DOHH2 (cell line): ENCODE measurements around the gene ADGRL3.

Experiments
- H3F3A ChIP-seq: fragments of 200-600 bp; sonication (generic), shearing (Covaris generic); 2 replicates; pipeline ENCODE4 v1.6.0; 2016; ENCODE audit warnings: antibody characterized with exemption, mild to moderate bottlenecking; ENCODE audit not compliant: control insufficient read depth, insufficient read depth
- H3K27ac ChIP-seq: fragments of 200-600 bp; sonication (generic); 2 replicates; pipeline ENCODE4 v1.5.1; 2014; ENCODE audit warnings: low read depth, mild to moderate bottlenecking, low read length, moderate library complexity
- H3K27me3 ChIP-seq: fragments of 200-600 bp; sonication (generic); 2 replicates; pipeline ENCODE4 v1.6.1; 2014; ENCODE audit warnings: mild to moderate bottlenecking, low read length, mixed read lengths; ENCODE audit not compliant: control insufficient read depth
- H3K36me3 ChIP-seq: fragments of 200-600 bp; sonication (generic); 2 replicates; pipeline ENCODE4 v1.6.1; 2014; ENCODE audit warnings: mild to moderate bottlenecking, low read length, moderate library complexity, mixed read lengths; ENCODE audit not compliant: control insufficient read depth
- H3K4me1 ChIP-seq: fragments of 200-600 bp; sonication (generic); 2 replicates; pipeline ENCODE4 v1.6.1; 2014; ENCODE audit warnings: mild to moderate bottlenecking, low read length, mixed read lengths; ENCODE audit not compliant: control insufficient read depth
- H3K4me2 ChIP-seq: fragments of 200-600 bp; sonication (generic); 2 replicates; pipeline ENCODE4 v1.6.0; 2014; ENCODE audit warnings: mild to moderate bottlenecking, low read length, moderate library complexity
- H3K4me3 ChIP-seq: fragments of 200-600 bp; sonication (generic); 2 replicates; pipeline ENCODE4 v1.5.1; 2014; ENCODE audit warnings: mild to moderate bottlenecking, low read length, mixed read lengths
- H3K79me2 ChIP-seq: fragments of 200-600 bp; sonication (generic); 2 replicates; pipeline ENCODE4 v1.6.1; 2014; ENCODE audit warnings: mild to moderate bottlenecking, low read length, mixed read lengths; ENCODE audit not compliant: control insufficient read depth
- H3K9me2 ChIP-seq: fragments of 200-600 bp; sonication (generic); replicated peaks from 2 replicates; pipeline ENCODE4 v1.6.1; 2014; ENCODE audit warnings: mild to moderate bottlenecking, low read length, mixed read lengths; ENCODE audit not compliant: control insufficient read depth
- H3K9me3 ChIP-seq: fragments of 200-600 bp; sonication (generic); 2 replicates; pipeline ENCODE4 v1.6.1; 2014; ENCODE audit warnings: antibody characterized with exemption, low read length, mixed read lengths; ENCODE audit not compliant: control insufficient read depth, insufficient read depth
- H4K20me1 ChIP-seq: fragments of 200-600 bp; sonication (generic); 2 replicates; pipeline ENCODE4 v1.6.0; 2014; ENCODE audit warnings: low read depth, mild to moderate bottlenecking, antibody characterized with exemption, low read length, moderate library complexity; ENCODE audit not compliant: control insufficient read depth, insufficient read depth
- EZH2phosphoT487 ChIP-seq: fragments of 200-600 bp; sonication (generic); IDR thresholded peaks from 2 replicates; pipeline ENCODE4 v1.6.1; 2017; ENCODE audit warnings: borderline replicate concordance, mild to moderate bottlenecking, antibody characterized with exemption, low read length, moderate library complexity, mixed read lengths
- TF ChIP-seq, protein P1 (sequence below): fragments of 200-600 bp; sonication (generic); IDR thresholded peaks from one replicate; pipeline ENCODE4 v1.5.1; 2014; ENCODE audit warnings: antibody characterized with exemption, mild to moderate bottlenecking, low read depth, low read length; ENCODE audit not compliant: poor library complexity, severe bottlenecking

ADGRL3 gene

DNA sequence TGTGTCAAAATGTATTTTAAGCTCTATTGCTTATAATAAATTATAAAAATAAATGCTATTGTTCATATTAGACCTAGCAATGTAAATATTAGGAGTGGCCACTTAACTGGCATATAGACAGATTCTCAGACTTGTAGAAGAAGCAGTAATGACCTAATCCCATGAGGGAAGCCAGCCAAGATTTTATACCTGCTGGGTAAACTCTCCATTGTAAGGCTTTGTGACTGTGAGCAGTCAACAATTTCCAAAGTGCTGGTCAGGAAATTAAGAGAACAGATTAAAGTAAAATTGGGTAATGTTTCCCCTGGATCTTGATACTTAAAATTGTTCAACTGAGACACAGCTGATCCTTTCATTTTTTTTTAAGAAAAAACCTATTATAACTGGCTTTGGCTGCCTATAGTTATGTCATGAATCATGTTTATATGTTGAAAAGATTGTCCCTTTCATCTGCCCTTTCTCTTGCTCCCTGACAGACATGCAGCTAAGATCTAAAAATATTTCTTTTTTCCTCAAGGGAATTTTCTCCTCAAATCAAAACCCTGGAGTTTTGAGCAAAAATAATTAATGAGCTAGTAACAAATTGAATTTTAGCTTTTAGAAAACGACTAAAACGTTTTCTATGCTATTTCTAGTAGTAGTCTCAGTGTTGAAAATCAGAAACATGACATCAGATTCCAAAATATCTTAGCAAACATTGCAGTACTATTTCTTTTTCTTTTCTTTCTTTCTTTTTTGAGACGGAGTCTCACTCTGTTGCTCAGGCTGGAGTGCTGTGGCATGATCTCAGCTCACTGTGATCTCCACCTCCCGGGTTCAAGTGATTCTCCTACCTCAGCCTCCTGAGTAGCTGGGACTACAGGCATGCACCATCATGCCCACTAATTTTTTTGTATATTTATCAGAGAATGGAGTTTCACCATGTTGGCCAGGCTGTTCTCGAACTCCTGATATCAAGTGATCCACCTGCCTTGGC, 77.9 kb downstream of the ADGRL3 start:
- H3K27ac ChIP-seq, result no peak overlapping the region
- TF ChIP-seq, protein P1, sequence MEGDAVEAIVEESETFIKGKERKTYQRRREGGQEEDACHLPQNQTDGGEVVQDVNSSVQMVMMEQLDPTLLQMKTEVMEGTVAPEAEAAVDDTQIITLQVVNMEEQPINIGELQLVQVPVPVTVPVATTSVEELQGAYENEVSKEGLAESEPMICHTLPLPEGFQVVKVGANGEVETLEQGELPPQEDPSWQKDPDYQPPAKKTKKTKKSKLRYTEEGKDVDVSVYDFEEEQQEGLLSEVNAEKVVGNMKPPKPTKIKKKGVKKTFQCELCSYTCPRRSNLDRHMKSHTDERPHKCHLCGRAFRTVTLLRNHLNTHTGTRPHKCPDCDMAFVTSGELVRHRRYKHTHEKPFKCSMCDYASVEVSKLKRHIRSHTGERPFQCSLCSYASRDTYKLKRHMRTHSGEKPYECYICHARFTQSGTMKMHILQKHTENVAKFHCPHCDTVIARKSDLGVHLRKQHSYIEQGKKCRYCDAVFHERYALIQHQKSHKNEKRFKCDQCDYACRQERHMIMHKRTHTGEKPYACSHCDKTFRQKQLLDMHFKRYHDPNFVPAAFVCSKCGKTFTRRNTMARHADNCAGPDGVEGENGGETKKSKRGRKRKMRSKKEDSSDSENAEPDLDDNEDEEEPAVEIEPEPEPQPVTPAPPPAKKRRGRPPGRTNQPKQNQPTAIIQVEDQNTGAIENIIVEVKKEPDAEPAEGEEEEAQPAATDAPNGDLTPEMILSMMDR, result no peak
- TF ChIP-seq EZH2phosphoT487, result no peak

DNA sequence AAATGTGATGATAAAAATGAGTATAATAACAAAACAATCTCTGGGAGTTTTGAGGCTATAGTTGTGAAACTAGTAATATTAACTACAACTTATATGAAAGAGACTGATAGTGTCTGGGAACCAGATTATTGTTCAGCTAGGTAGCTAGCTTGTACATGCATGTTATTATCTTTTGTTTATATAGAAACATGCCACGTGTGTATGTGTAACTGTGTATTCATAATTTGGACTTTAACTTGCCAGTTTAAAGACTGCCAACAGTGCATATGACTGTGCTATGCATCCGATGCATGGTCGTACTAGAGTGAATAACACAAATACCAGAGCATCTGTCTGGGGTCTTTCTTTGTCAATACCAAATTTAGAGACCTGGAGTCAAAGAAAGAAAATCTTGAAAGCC, 92.2 kb downstream of the ADGRL3 start:
- Histone ChIP-seq H3K27ac (no peak overlapping the region), H3K4me3 (no peak overlapping the region), H3K79me2 (no peaks in the 10 kb centered on the region), H4K20me1 (no peaks in the 10 kb centered on the region), H3K27me3 (no peaks in the 10 kb centered on the region), H3K4me2 (no peak overlapping the region), H3K9me3 (no peaks in the 10 kb centered on the region), H3F3A (no peaks in the 10 kb centered on the region), H3K4me1 (no peaks in the 10 kb centered on the region), H3K36me3 (no peaks in the 10 kb centered on the region), H3K9me2 (no peaks in the 10 kb centered on the region)
- TF ChIP-seq, protein P1, result no peak
- TF ChIP-seq EZH2phosphoT487, result no peak

More for the DNA sequence above, 77.9 kb downstream of the ADGRL3 start:
- no peaks in the 10 kb centered on the region for H3K9me2 ChIP-seq
- no peaks in the 10 kb centered on the region for H3K4me1 ChIP-seq
- no peaks in the 10 kb centered on the region for H3K27me3 ChIP-seq
- H3F3A ChIP-seq, result no peaks in the 10 kb centered on the region
- H3K9me3 ChIP-seq, result no peaks in the 10 kb centered on the region
- no peaks in the 10 kb centered on the region for H3K79me2 ChIP-seq
- H3K4me2 ChIP-seq, result no peak overlapping the region
- H3K36me3 ChIP-seq, result no peaks in the 10 kb centered on the region
- H4K20me1 ChIP-seq, result no peaks in the 10 kb centered on the region
- H3K4me3 ChIP-seq, result no peak overlapping the region

DNA sequence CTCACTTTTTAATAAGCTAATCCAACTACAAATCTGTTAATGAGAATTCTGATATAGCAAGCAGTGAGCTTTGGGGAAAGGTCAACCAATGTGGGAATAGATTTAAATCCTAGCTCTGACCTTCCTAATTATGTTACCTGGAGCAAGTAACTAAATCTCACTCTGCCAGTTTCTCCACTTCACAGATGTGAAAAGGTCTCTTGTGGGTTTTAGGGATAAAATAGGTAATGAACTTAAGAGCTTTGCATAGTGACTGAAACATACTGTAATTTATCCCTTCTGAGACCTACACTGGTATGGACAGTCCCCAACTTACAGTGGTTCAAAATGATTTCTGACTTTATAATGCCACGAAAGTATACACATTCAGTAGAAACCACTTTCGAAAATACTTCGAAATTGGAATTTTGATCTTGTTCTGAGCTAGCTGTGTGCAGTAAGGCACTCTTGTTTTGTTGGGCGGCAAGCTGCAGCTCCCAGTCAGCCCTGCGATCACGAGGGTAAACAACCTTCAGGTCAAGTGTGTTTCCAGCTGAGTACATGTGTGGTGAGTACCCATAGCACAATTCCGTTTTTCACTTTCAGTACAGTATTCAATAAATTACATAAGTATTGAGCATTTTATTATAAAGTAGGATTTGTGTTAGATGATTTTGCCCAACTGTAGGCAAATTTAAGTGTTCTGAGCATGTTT, 93.7 kb downstream of the ADGRL3 start:
- no peaks in the 10 kb centered on the region for H3K9me2 ChIP-seq
- H4K20me1 ChIP-seq, result no peaks in the 10 kb centered on the region
- H3K4me3 ChIP-seq, result no peak overlapping the region
- H3F3A ChIP-seq, result no peaks in the 10 kb centered on the region
- no peak for TF ChIP-seq EZH2phosphoT487
- TF ChIP-seq, protein P1, result no peak
- no peak overlapping the region for H3K27ac ChIP-seq
- no peaks in the 10 kb centered on the region for H3K36me3 ChIP-seq
- H3K79me2 ChIP-seq, result no peaks in the 10 kb centered on the region
- no peak overlapping the region for H3K4me2 ChIP-seq
- H3K27me3 ChIP-seq, result no peaks in the 10 kb centered on the region
- no peaks in the 10 kb centered on the region for H3K4me1 ChIP-seq
- no peaks in the 10 kb centered on the region for H3K9me3 ChIP-seq
